Measurements from ENCODE around the gene NRM.
A peak's percentile ranks its signal among the peaks of the same experiment; 100 is the strongest.
"Not testable (repeated sequence)": the region's sequence is repeated elsewhere in the genome, so short reads cannot be mapped to it uniquely, and the experiment has no call there.

The NRM gene

GRCh38 chr6:30664994-30665767, 25.6 kb downstream of the NRM start:
- no peak for DNase-seq

GRCh38 chr6:30657922-30658321, 32.9 kb downstream of the NRM start:
- not testable (repeated sequence) for DNase-seq

DNA sequence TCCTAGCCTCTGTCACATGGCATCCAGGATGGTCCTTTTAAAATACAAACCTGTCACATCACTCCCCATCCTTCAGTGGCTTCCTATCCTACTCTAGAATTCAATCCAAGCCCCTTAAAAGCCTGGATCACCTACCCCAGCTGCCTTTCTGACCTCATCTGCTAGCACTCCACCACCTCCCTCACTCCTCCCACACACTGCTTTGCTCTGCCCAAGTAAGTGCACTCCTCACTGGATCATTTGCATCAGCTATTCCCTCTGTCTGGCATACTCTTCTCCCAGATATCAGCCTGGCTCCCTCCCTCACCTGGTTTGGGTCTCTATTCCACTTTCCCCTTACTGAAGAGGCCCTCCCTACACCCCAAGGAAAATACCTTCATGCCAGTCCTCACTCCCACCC, 33.3 kb downstream of the NRM start:
- DNase-seq, result no peak

DNA sequence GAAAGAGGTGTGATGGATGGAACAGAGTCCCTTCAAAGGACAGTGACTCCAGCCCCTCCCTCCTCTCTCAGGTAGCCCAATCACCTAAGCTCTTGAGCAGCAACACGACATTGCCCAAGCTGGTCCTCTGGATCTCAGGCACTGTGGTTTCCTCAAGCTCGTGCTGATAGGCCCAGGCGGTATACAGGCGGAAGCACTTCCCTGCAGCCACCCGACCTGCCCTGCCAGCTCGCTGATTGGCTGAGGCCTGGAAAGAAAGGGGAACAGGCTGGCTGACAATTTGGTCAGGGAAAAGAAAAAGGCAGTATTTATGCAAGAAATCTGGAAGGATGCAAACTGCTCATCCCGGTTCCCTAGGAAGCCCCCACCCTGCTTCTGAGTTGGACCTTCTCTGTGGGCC, 34.3 kb downstream of the NRM start:
- DNase-seq, result no peak

DNA sequence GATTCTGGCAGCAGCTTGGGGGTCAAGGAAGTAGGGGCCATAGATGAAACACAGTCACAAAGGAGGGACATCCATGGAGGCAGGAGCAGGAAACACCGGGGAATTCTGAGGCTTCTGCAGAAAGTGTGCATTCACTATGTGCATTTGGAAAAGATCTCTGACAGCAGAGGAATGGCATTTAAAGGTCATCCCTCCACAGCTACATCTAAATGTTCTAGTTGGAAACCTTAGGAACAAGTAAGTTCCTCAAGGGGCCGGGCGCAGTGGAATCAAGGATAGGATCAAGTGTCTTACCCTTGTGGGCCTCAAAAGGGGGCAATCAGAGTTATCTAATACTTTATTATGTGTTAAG, 35.1 kb downstream of the NRM start:
- DNase-seq, result no peak

- DNase-seq, result no peak
Observed at GRCh38 chr6:30654798-30655742, 35.7 kb downstream of the NRM start.

GRCh38 chr6:30651143-30651542, 39.6 kb downstream of the NRM start:
- no peak for DNase-seq

DNA sequence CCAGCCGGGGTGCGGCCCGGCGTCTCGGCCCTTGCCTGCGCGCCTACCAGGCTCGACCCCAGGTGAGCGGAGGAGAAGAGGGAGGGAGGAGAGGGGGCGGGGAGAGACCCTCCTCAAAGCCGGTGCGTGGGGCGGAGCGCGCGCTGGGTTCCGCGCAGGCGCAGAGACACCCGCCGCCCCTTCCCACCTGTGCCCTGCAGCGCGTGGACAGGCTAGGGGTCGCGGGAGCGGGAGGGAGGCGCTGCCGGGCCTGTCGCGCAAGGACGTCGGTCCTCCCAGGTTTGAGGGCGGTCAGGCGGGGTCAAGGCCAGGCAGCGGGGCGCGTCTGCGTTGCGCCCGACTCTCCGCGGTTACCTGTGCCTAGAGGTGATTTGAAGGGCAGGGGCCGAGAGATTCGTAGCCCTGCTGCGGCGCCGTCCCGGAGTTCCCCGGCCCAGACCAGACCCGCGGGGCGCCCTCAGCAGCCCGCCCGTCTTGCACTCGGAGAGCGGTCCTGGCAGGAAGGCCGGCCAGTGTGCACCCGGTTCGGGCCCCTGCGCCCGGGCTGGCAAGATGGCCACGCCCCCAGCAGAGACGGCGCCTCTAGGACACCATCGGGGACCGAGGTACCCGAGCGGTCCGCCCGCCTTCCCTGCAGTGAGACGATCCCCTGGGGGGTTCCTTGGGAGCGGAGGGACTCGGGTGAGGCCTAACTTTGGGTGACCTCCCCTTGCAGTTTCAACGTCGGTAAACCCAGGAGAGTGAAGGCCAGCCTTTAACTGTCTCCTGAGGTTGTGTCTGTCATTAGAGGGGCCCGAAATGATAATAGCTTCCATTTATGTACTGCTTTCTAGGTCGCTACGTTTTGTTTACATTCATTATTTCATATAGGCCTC, 43.3 kb downstream of the NRM start:
- DNase-seq, result peak; percentile 91

DNA sequence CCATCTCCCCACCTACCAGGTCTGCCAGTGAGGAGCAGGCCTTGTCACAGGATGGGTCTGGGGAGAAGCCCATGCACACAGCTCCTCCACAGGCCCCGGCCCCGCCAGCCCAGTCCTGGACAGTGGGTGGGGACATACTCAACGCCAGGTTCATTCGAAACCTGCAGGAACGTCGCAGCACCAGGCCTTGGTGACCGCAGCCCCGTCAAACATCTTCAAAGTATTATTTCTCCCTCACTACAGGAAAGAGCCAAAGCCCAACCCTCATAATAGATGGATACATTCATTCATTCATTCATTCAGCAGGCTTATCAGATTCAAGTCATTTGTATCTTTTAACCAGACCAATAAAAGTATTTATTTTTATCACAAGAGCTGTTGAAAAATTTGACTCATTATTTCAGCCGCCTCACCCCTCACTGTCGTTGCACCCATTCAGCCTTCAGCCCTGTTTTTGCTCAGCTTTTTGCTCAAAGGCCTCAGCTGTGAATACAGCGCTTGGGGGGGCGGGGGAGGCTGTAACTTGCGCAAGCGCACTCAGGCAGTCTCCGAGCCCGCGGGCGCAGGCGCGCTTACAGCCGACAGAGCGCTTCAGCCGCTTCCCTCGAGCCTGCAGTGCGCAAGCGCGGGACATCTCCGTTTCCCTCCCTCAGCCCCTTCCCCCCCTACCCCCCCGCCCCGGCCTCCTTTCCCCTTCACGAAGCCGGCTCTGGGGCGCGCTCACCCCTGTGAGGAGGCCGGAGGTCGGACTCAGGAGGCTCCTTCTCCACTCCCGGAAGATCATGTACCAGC, 44.1 kb downstream of the NRM start, which contains the start of gene C6orf136:
Gene C6orf136 (plus strand): TSS at position 684 of the 792 bp plus-strand sequence. CDS start 99 bp downstream, at position 783.
- peak; percentile 96 for DNase-seq

DNA sequence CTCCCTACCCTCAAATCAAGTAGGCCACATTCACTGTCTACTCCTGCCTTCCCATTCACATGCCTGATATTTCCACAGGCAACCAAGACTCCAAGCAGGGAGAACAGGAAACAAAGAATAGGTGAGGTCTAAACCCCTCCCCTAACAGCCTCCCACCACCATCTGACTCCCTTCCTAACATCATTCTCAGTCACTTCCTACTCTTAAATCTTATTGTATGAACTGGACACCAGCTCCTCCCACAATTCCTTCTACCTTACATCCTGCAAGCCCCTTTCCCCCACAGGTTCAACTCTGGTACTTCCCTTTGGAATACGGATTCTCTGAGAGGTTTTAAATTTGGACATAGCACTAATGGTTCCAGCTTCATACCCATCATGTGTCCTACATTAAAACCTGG, 44.8 kb downstream of the NRM start:
- DNase-seq, result no peak

- no peak for DNase-seq
Observed at GRCh38 chr6:30644769-30645168, 46.0 kb downstream of the NRM start.

- DNase-seq, result no peak
Observed at GRCh38 chr6:30643656-30644055, 47.1 kb downstream of the NRM start.

GRCh38 chr6:30641048-30641447, 49.7 kb downstream of the NRM start:
- DNase-seq, result no peak

- DNase-seq, result no peak
Observed at GRCh38 chr6:30640481-30640880, 50.3 kb downstream of the NRM start.
